A549 treated with Hydrocortisone at 1 μM for 4 hours (cell line): Measurements from ENCODE around the gene SLC12A4. TPM values are rescaled to one million over a fixed set of nuclear protein-coding genes. Genes with fewer than 3 reads are reported as not detected.

ENCODE experiments used
- total RNA-seq: library from RNA; stranded (reverse); fragments of 200-300 nt; extraction: Qiagen RNA extraction; gene quantifications from 5 replicates; pipeline ENCODE4 v1.2.3, GENCODE V29; 2022

The SLC12A4 gene
- total RNA-seq = 26.4 to 33.2 TPM (median 30.0 TPM) in 5 replicates

DNA sequence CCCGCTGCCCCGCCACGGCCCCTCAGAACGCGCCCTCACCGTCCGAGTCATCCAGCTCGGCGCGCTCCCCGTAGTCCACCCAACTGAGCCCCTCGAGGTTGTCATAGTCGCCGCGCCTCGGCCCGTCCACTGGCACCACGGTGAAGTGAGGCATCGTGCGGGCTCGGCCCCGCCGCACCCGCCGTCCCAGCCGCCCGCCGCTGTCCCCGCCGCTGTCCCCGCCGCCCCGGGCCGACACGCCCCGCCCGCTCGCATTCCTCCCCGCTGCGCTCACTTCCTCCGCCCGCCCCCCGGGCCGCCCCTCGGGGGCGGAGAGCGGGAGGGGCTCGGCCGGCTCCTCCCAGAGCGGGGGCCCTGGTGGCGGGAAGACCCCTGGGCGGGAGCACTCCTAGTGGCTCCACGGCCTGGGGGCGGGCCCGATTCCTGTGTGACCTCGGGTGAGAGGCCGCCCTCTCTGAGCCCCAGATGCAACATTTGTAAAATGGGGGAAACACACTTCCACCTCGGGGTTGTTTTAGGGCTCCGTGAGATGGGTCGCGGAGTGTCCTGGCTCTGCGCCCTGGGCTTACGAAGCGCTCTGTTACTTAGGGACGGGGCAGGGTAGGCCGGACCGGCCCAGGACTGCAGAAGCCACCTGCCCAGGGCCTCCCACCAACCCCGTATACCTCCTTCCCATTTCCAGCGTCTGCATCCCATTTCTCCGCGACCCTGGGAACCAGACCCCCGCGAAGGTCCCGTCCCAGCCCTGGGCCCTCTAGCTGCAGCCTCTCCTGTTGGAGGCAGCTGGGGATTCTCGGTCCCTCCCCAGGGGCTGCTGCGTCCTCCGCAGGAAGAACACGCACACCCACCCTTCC is at the start of gene SLC12A4:
TSS of gene SLC12A4 (minus strand) at position 238 of the 854 bp plus-strand sequence. CDS start at position 154, 84 bp downstream.

DNA sequence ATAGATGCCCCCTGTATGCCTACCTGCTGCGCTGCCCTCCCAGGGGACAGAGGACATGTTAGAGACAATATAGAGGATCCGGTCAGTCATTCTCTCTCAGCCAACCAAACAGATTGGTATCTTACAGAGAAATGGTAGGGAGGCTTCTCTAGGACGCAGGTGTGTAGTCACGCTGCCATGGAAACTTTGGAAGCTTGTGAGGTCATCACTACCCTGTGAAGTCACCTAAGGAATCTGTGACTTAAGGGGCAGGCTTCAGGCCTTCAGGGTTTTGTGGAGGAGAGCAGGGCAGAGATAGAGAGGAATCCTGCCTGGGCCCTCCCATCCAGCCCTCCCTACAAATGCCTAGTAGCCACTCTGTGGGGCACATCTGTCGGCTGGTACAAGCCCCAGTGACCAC is 47.2 kb upstream of the SLC12A4 start, which contains the start of gene DPEP2NB:
TSS of gene DPEP2NB (minus strand) at position 231 of the 400 bp plus-strand sequence. CDS start at position 90, 141 bp downstream.

DNA sequence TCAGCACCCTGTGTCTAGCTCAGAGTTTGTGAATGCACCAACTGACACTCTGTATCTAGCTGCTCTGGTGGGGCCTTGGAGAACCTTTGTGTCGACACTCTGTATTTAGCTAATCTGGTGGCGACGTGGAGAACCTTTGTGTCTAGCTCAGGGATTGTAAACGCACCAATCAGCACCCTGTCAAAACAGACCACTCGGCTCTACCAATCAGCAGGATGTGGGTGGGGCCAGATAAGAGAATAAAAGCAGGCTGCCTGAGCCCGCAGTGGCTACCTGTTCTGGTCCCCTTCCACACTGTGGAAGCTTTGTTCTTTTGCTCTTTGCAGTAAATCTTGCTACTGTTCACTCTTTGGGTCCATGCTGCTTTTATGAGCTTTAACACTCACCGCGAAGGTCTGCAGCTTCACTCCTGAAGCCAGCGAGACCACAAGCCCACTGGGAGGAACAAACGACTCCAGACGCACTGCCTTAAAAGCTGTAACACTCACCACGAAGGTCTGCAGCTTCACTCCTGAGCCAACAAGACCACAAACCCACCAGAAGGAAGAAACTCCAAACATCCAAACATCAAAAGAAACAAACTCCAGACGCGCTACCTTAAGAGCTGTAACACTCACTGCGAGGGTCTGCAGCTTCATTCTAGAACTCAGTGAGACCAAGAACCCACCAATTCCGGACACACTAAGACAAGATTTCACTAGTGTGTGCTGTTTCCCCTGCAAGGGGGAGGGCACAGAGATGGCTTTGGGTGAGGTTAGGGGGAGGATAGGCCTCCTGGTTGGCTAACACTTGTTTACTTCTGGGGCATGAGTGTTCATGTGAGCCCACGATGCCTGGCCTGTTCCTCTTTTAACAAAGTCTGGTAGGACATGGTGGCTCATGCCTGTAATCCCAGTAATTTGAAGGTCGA is 30.6 kb upstream of the SLC12A4 start, which contains the start of gene DPEP2:
TSS of gene DPEP2 (minus strand) at position 706 of the 910 bp plus-strand sequence. CDS start 6,272 bp downstream, outside the sequence.

DNA sequence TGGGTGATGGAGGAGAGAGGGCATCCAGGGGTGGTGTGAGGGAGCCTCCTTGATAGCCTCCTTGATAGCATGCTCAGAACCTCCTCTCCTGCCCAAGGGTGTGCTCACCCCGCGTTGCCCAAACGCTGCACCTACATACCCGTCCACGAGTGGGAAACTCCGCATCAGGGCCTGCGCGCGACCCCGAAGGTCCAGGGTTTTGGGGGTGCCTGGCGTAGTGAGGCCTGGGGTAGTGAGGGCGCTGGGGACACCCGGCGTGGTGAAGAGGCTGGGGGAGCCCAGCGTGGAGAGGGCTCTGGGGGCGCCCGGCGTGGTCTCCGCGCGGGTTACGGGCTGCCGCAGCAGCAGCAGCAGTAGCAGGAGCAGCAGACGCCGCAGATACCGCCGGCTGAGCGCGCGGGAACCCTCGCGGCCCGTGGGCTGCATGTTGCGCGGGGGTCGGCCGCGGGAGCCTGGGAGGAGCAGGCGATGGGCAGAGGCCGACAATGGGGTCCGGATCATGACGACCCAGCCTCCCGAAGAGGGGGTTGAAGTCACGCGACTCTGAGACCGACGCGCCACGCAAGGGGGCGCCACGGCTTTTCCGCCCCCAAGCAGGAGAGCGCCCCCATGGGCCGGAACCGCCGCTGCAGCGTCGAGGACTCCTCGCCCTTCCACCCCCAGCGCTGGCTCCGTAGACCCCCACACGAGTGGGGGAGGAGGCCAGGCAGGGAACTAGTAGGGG is 11.7 kb upstream of the SLC12A4 start, which contains the start of gene DPEP3:
TSS of gene DPEP3 (minus strand) at position 545 of the 724 bp plus-strand sequence. CDS start at position 426, 119 bp downstream.

DNA sequence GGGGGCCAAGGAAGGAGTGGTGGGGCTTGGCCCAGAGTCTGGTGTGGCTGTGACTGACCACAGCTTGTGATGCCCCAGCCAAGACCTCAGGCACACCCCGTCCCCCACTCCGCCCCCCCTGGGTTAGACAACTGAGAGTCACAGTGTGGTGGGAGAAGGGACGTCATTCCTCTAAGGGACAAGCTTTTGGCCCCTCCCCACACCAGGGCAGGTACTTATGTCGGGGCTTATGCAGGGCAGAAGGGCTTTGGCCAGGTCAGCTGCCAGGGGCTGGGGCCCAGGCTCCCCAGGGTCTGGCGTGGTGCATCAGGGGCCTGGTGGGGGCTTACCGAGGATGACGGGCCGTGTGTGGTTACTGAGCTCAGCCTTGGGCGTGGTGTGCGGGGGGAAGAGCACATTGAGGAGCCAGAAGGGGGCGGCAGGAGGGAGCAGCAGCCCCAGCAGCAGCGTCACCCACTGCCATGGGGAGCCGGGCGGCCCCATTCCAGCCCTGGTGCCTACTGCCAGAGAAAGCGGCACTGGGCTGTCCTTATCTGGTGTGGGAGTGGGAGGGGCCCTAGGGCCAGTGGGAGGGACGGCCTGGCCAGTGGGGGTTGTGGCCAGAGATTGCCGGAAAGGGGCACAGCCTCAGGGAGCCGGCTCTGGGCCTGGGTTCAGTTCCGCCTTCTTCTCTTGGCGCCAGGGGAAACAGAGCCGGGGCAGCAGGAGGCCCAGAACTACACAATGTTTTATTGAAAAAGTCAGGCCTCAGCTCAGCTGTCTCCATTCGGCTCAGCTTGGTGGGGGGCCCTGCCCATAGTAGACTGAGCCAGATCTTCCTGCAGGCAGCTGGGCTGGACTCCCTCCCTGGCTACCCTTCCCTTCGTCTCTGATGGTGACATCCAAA is 24.6 kb downstream of the SLC12A4 start, which contains the start of gene LCAT:
TSS of gene LCAT (minus strand) at position 502 of the 886 bp plus-strand sequence. CDS start at position 483, 19 bp downstream.

DNA sequence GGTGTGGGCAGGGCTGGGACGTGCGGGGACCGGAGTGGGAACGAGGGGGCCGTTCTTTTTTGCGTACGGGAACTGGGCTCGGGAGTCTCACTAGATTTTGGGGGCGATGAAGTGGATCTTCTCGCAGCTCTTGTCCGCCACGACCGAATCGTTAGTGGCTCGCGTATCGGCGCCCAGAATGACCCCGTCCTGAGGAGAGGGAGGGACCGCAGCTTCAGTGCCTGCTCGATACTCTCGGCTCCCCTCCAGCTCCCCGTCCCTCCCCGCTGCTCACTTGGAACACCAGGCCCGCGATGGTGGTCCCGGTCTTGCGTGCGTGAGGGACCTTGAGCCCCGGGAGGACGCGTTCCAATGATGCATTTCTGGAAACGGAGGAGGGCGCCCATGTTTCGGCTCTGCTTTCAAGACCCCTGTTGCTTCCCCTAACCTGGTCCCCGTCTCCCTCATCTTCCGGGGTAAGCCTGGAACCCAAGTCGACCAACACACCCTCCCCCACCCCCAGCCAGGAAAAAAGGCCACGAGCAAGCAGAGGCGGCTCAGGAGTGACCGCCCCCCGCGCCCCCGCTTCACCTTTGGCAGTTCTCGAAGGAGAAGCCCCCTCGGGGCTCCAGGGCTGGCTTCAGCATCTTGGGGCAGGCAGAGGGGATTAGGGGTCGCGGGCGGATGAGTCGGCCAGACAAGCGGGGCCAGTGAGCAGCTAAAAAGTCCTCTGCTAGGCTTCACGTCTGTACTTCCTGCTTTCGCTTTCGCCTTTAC is 32.1 kb downstream of the SLC12A4 start, which contains the start of gene PSMB10:
TSS of gene PSMB10 (minus strand) at position 727 of the 756 bp plus-strand sequence. CDS start at position 626, 101 bp downstream.

DNA sequence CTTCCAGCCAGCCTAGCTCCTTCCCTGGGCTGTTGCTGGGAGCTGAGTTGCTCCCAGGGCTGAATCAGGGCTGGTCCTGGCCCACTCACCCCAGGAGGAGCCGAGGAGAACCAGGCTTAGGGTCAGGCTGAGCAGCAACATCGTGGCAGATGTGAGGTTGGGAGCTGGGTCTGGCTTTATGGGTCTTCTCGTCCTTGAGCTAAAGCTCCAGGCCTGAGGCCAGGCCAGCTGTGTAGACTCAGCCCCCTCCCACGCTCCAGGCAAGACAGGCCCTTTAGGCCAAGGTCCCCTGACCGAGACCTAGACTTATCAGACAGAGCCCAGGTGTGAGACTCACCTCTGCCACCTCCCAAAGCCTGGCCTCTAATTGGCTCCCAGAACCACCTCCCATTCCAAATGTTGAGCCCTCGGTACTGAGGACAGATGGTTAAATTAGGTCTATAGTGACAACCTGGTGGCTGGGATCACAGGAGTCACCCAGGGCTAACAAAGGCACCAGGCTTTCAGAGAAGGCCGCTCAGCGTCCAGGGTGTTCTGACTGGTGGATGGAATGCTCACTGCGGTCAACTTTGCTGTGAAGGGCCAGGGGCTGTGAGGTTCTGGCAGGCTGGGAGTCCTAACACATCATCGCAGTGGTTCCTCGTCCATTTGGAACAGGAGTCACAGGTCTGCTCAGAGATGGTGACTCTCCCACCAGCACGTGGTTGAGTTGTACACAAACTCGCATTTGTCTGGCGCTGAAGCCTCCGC is 36.5 kb downstream of the SLC12A4 start, which contains the start of gene CTRL:
TSS of gene CTRL (minus strand) at position 151 of the 750 bp plus-strand sequence. CDS start at position 141, 10 bp downstream.

Other genes with a start within 250 kb of the SLC12A4 start
- 15.8 to 18.5 TPM (median 16.2 TPM) in 5 replicates for gene GFOD2, start 249.3 kb downstream of the SLC12A4 start, total RNA-seq
- gene RANBP10, start 162.1 kb downstream of the SLC12A4 start, total RNA-seq = 8.2 to 9.6 TPM (median 8.8 TPM) in 5 replicates
- 0.31 to 0.78 TPM (median 0.48 TPM) in 5 replicates for gene TSNAXIP1, start 161.7 kb downstream of the SLC12A4 start, total RNA-seq
- 30.7 to 42.9 TPM (median 39.1 TPM) in 5 replicates for gene THAP11, start 126.3 kb downstream of the SLC12A4 start, total RNA-seq
- 230 to 249 TPM (median 238 TPM) in 5 replicates for gene NUTF2, start 121.7 kb downstream of the SLC12A4 start, total RNA-seq
- 24.3 to 27.5 TPM (median 26.6 TPM) in 5 replicates for gene CENPT, start 120.9 kb downstream of the SLC12A4 start, total RNA-seq
- 55.4 to 57.6 TPM (median 56.0 TPM) in 5 replicates for gene EDC4, start 95.6 kb downstream of the SLC12A4 start, total RNA-seq
- gene NRN1L, start 83.8 kb downstream of the SLC12A4 start, total RNA-seq = 0.17 to 0.32 TPM (median 0.23 TPM) in 3 of 5 replicates, not detected in the others
- gene PSKH1, start 75.4 kb downstream of the SLC12A4 start, total RNA-seq = 13.2 to 16.0 TPM (median 14.7 TPM) in 5 replicates
- gene CTRL, start 36.8 kb downstream of the SLC12A4 start, total RNA-seq = 1.1 to 2.0 TPM (median 1.5 TPM) in 5 replicates
- gene PSMB10, start 31.8 kb downstream of the SLC12A4 start, total RNA-seq = 35.7 to 57.9 TPM (median 49.6 TPM) in 5 replicates
- 8.2 to 13.3 TPM (median 11.3 TPM) in 5 replicates for gene LCAT, start 24.5 kb downstream of the SLC12A4 start, total RNA-seq
- not detected in 5 replicates for gene DPEP3, start 11.9 kb upstream of the SLC12A4 start, total RNA-seq
- gene DPEP2, start 30.8 kb upstream of the SLC12A4 start, total RNA-seq = not detected in 5 replicates
- not detected in 5 replicates for gene DPEP2NB, start 47.3 kb upstream of the SLC12A4 start, total RNA-seq
- gene DDX28, start 54.6 kb upstream of the SLC12A4 start, total RNA-seq = 18.4 to 21.0 TPM (median 20.7 TPM) in 5 replicates
- 16.6 to 18.5 TPM (median 17.3 TPM) in 5 replicates for gene DUS2, start 54.6 kb upstream of the SLC12A4 start, total RNA-seq
- gene NFATC3, start 116.7 kb upstream of the SLC12A4 start, total RNA-seq = 12.8 to 16.1 TPM (median 14.0 TPM) in 5 replicates